ENCODE measurements around the gene PTPRD.

Gene PTPRD

GRCh38 chr9:8366161-8366926 lies 2246.5 kb downstream of the PTPRD start:
- Histone ChIP-seq H3K36me3 (ENCODE audit: insufficient read depth, low read length) (no peaks in the 10 kb centered on the region), H3K27ac (no peak overlapping the region), H3K9me3 (ENCODE audit: low read depth, low read length) (no peaks in the 10 kb centered on the region), H3K9ac (ENCODE audit: insufficient read length) (no peak overlapping the region), H3K4me3 (no peak overlapping the region)
- no peak for TF ChIP-seq FOXP2 (optimal IDR thresholded peaks at IDR 0.05; ENCODE audit: control extremely low read depth, extremely low read length, insufficient read depth)
- TF ChIP-seq POLR2AphosphoS5 (IDR thresholded peaks at IDR 0.05; ENCODE audit: borderline replicate concordance, low read depth, low read length) = no peak
- no peak for TF ChIP-seq EZH2 (IDR thresholded peaks at IDR 0.05)
- DNase-seq (ENCODE audit: low read depth, low spot score) = no peak

GRCh38 chr9:8365466-8366160 lies 2247.2 kb downstream of the PTPRD start:
- DNase-seq (ENCODE audit: low read depth, low spot score) = no peak
- Histone ChIP-seq H3K9me3 (ENCODE audit: low read depth, low read length) (no peaks in the 10 kb centered on the region), H3K4me3 (no peak overlapping the region), H3K36me3 (ENCODE audit: insufficient read depth, low read length) (no peaks in the 10 kb centered on the region), H3K27ac (no peak overlapping the region), H3K9ac (ENCODE audit: insufficient read length) (no peak overlapping the region)
- no peak for TF ChIP-seq POLR2AphosphoS5 (IDR thresholded peaks at IDR 0.05; ENCODE audit: borderline replicate concordance, low read depth, low read length)
- TF ChIP-seq EZH2 (IDR thresholded peaks at IDR 0.05) = no peak
- TF ChIP-seq FOXP2 (optimal IDR thresholded peaks at IDR 0.05; ENCODE audit: control extremely low read depth, extremely low read length, insufficient read depth) = no peak

GRCh38 chr9:8365029-8365428 lies 2247.8 kb downstream of the PTPRD start:
- Histone ChIP-seq H3K36me3 (ENCODE audit: insufficient read depth, low read length) (no peaks in the 10 kb centered on the region), H3K9ac (ENCODE audit: insufficient read length) (no peak overlapping the region), H3K27ac (no peak overlapping the region), H3K4me3 (no peak overlapping the region), H3K9me3 (ENCODE audit: low read depth, low read length) (no peaks in the 10 kb centered on the region)
- DNase-seq (ENCODE audit: low read depth, low spot score) = no peak
- TF ChIP-seq EZH2 (IDR thresholded peaks at IDR 0.05) (no peak), POLR2AphosphoS5 (IDR thresholded peaks at IDR 0.05; ENCODE audit: borderline replicate concordance, low read depth, low read length) (no peak), FOXP2 (optimal IDR thresholded peaks at IDR 0.05; ENCODE audit: control extremely low read depth, extremely low read length, insufficient read depth) (no peak)

DNA sequence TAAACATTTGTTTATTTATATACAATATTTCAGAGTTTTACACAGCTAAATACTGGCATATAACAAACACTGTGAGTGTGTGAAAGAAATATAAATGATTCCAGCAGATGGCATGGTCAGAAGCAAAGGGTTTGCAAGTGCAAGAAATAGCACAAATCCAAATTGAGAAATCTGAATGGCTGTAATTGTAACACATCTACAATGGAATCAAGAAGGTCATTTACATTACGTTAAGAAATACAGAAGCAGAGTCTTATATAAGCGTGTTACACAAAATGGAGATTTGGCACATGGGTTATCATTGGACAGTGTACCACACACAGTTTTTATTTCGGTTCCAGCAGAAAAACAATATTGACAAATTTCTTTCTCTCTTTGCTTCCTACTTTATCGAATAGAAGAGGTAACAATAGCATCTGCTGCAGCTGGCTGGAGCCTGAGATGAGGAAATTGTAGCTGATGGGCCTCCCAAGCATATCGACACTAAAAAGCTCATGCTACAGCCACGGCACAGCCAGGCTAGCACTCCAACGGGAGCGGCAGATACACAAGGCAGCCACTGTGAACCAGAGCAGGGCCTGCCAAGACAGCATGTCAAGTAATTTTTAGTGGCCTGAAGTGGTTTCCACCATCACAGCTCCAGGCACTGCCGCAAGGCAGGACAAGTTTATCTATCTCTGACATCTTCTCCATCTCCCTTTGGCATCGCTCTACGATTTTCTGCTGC lies 2248.6 kb downstream of the PTPRD start:
- no peak overlapping the region for H3K4me3 ChIP-seq
- no peaks in the 10 kb centered on the region for H3K9me3 ChIP-seq (ENCODE audit: low read depth, low read length)
- no peaks in the 10 kb centered on the region for H3K36me3 ChIP-seq (ENCODE audit: insufficient read depth, low read length)
- no peak overlapping the region for H3K27ac ChIP-seq
- no peak overlapping the region for H3K9ac ChIP-seq (ENCODE audit: insufficient read length)
- no peak for TF ChIP-seq EZH2 (IDR thresholded peaks at IDR 0.05)
- TF ChIP-seq FOXP2 (optimal IDR thresholded peaks at IDR 0.05; ENCODE audit: control extremely low read depth, extremely low read length, insufficient read depth) = no peak
- no peak for TF ChIP-seq POLR2AphosphoS5 (IDR thresholded peaks at IDR 0.05; ENCODE audit: borderline replicate concordance, low read depth, low read length)
- DNase-seq (ENCODE audit: low read depth, low spot score) = no peak

DNA sequence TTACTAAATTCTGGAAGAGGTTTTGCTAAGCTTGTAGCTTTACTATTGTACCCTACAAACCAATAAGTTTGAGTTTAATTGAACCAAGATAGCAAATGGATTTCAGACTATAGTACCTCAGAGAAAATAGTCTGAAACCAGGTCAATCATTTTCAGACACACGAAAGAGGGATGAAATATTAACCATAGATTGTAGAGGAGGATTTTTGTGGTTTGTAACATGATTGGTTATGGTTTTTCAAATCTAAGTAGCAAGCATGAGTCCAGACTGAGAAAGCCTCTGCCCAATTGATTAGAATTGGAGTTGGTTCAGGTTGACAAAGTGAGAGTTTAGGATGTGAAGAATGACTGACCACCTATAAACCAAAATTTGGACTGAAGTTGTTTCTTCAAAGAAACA lies 2250.6 kb downstream of the PTPRD start:
- Histone ChIP-seq H3K27ac (no peak overlapping the region), H3K9me3 (ENCODE audit: low read depth, low read length) (no peaks in the 10 kb centered on the region)

GRCh38 chr9:8361364-8361763 lies 2251.4 kb downstream of the PTPRD start:
- Histone ChIP-seq H3K9me3 (ENCODE audit: low read depth, low read length) (no peaks in the 10 kb centered on the region), H3K9ac (ENCODE audit: insufficient read length) (no peak overlapping the region), H3K4me3 (no peak overlapping the region), H3K36me3 (ENCODE audit: insufficient read depth, low read length) (no peaks in the 10 kb centered on the region), H3K27ac (no peak overlapping the region)
- no peak for TF ChIP-seq POLR2AphosphoS5 (IDR thresholded peaks at IDR 0.05; ENCODE audit: borderline replicate concordance, low read depth, low read length)
- no peak for TF ChIP-seq EZH2 (IDR thresholded peaks at IDR 0.05)
- TF ChIP-seq FOXP2 (optimal IDR thresholded peaks at IDR 0.05; ENCODE audit: control extremely low read depth, extremely low read length, insufficient read depth) = no peak
- no peak for DNase-seq (ENCODE audit: low read depth, low spot score)

More for the DNA sequence above, 2250.6 kb downstream of the PTPRD start:
- DNase-seq (ENCODE audit: low read depth, low spot score) = no peak
- no peak overlapping the region for H3K4me3 ChIP-seq
- TF ChIP-seq EZH2 (IDR thresholded peaks at IDR 0.05) (no peak), POLR2AphosphoS5 (IDR thresholded peaks at IDR 0.05; ENCODE audit: borderline replicate concordance, low read depth, low read length) (no peak)
- no peak overlapping the region for H3K9ac ChIP-seq (ENCODE audit: insufficient read length)
- H3K36me3 ChIP-seq (ENCODE audit: insufficient read depth, low read length) = no peaks in the 10 kb centered on the region

DNA sequence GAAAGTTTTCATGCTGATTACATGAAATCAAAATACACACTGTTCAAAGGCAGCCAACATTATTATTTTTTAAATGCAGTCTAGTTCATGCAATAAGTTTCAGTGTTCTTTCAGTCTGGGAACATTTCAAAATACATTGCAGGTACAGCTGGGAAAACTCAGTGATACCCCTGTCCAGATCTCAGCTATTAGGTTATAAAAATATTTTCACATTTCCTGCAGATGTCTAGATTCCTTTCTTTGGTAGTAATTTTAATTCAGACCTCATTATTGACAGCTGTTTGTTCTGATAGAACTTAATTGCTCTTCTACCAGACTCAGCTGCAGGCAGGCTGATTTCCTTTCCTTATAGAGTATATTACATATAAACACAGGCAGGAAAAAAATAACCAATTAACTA lies 2256.4 kb downstream of the PTPRD start:
- H3K4me3 ChIP-seq = no peak overlapping the region
- no peak for DNase-seq (ENCODE audit: low read depth, low spot score)
- no peak overlapping the region for H3K27ac ChIP-seq
- no peak for TF ChIP-seq FOXP2 (optimal IDR thresholded peaks at IDR 0.05; ENCODE audit: control extremely low read depth, extremely low read length, insufficient read depth)
- no peak for TF ChIP-seq POLR2AphosphoS5 (IDR thresholded peaks at IDR 0.05; ENCODE audit: borderline replicate concordance, low read depth, low read length)
- TF ChIP-seq EZH2 (IDR thresholded peaks at IDR 0.05) = no peak
- H3K9ac ChIP-seq (ENCODE audit: insufficient read length) = no peak overlapping the region
- no peaks in the 10 kb centered on the region for H3K36me3 ChIP-seq (ENCODE audit: insufficient read depth, low read length)
- H3K9me3 ChIP-seq (ENCODE audit: low read depth, low read length) = no peaks in the 10 kb centered on the region

DNA sequence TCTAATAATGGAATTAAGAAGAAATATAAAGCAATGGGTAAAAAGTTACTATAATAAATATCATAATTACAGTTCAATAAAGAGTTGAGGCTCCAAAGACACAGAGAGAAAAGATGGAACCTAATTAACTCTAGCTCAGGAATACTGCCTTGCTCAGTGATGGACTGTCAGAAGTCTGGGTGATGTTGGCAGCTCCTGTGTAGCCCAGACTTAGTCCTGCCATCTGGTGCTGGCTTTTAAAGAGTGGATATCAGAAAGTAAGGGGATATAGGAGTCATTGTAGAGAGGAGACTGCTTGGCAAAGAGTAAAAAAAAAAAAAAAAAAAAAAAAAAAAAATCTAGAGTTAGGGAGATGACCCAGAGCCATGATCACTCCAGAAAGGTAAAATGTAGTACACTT lies 2261.4 kb downstream of the PTPRD start:
- TF ChIP-seq POLR2AphosphoS5 (IDR thresholded peaks at IDR 0.05; ENCODE audit: borderline replicate concordance, low read depth, low read length) (no peak), EZH2 (IDR thresholded peaks at IDR 0.05) (no peak), FOXP2 (optimal IDR thresholded peaks at IDR 0.05; ENCODE audit: control extremely low read depth, extremely low read length, insufficient read depth) (no peak)
- DNase-seq (ENCODE audit: low read depth, low spot score) = no peak
- no peaks in the 10 kb centered on the region for H3K9me3 ChIP-seq (ENCODE audit: low read depth, low read length)
- H3K9ac ChIP-seq (ENCODE audit: insufficient read length) = no peak overlapping the region
- H3K27ac ChIP-seq = no peak overlapping the region
- no peak overlapping the region for H3K4me3 ChIP-seq
- H3K36me3 ChIP-seq (ENCODE audit: insufficient read depth, low read length) = no peaks in the 10 kb centered on the region
